ENCODE measurements around the gene BCAS1. TPM values are rescaled to one million over a fixed set of nuclear protein-coding genes. Genes with fewer than 3 reads are reported as not detected.
A peak's percentile ranks its signal among the peaks of the same experiment; 100 is the strongest.
"Not testable (repeated sequence)": the region's sequence is repeated elsewhere in the genome, so short reads cannot be mapped to it uniquely, and the experiment has no call there.

Gene BCAS1
- total RNA-seq, 2 donors from 2014 or later: 0.10 to 0.11 TPM

GRCh38 chr20:53984356-53985149, 85.8 kb downstream of the BCAS1 start:
- no peak for DNase-seq (ENCODE audit: low spot score)
- no peak overlapping the region for H3K27ac Mint-ChIP-seq
- no peaks in the 10 kb centered on the region for H3K9me3 Mint-ChIP-seq
- H3K4me1 Mint-ChIP-seq (ENCODE audit: low read depth in 2 of 2): peaks cover 2 to 9% of the 10 kb centered on the region in 2 donors
- H3K4me3 Mint-ChIP-seq: no peak overlapping the region
- H3K27me3 Mint-ChIP-seq: peaks cover 13 to 36% of the 10 kb centered on the region in 2 donors
- no peaks in the 10 kb centered on the region for H3K36me3 Mint-ChIP-seq
- no peak for ATAC-seq

DNA sequence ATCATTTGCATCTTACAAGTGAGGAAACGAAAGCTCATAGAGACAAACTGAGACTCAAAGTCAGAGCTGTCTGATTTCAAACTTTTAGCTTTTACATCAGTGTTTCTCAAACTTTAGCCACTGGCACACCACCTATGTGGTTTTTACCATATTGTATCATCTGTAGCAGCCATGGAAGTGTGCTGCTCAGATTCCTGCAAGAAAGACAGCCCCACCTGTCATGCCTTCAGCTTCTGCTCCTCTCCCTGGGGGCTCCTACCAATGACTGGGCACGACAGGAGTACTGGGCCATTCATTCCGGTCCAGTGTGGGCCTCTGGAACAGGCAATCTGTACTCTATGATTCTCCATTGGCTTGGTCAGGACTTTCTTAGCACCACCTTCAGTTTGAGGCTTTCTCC, 87.0 kb downstream of the BCAS1 start:
- ATAC-seq (no peak), DNase-seq (ENCODE audit: low spot score) (no peak)
- Mint-ChIP-seq H3K27ac (no peak overlapping the region), H3K9me3 (no peaks in the 10 kb centered on the region), H3K27me3 (peaks cover 17 to 35% of the 10 kb centered on the region in 2 donors), H3K4me1 (ENCODE audit: low read depth in 2 of 2) (peaks cover 2 to 9% of the 10 kb centered on the region in 2 donors), H3K36me3 (no peaks in the 10 kb centered on the region), H3K4me3 (no peak overlapping the region)

- Mint-ChIP-seq H3K36me3 (no peaks in the 10 kb centered on the region), H3K4me1 (ENCODE audit: low read depth in 2 of 2) (peaks cover 2 to 9% of the 10 kb centered on the region in 2 donors), H3K27ac (no peak overlapping the region), H3K4me3 (no peak overlapping the region), H3K27me3 (peaks cover 15 to 27% of the 10 kb centered on the region in 2 donors), H3K9me3 (no peaks in the 10 kb centered on the region)
- ATAC-seq (no peak), DNase-seq (ENCODE audit: low spot score) (no peak)
Observed at GRCh38 chr20:53982624-53983023, 87.8 kb downstream of the BCAS1 start.

GRCh38 chr20:53981752-53982437, 88.5 kb downstream of the BCAS1 start:
- Mint-ChIP-seq H3K27me3 (peaks cover 15 to 23% of the 10 kb centered on the region in 2 donors), H3K4me3 (no peak overlapping the region), H3K4me1 (ENCODE audit: low read depth in 2 of 2) (peaks cover 2 to 9% of the 10 kb centered on the region in 2 donors), H3K27ac (no peak overlapping the region), H3K9me3 (no peaks in the 10 kb centered on the region), H3K36me3 (no peaks in the 10 kb centered on the region)
- ATAC-seq: peak; percentile 69 to 81
- DNase-seq (ENCODE audit: low spot score): peak; percentile 63

DNA sequence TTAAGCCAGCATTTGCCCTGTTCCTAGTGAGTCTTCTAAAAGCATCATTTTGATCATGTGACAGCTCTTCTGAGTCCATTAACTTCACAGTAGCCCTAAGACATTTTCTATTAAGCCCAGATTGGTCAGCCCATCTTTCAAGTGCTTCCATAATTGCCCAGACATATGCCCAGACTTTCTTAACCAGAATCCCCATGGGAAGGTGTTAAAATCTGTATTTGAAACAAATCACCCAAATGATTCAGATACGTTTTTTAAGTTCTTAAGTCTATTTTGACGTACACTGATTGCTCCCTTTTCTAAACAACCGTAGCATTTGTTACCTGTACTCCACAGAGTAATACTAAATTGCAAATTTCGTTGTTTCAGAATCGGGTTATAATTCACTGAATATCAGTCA, 89.3 kb downstream of the BCAS1 start:
- no peak overlapping the region for H3K27ac Mint-ChIP-seq

DNA sequence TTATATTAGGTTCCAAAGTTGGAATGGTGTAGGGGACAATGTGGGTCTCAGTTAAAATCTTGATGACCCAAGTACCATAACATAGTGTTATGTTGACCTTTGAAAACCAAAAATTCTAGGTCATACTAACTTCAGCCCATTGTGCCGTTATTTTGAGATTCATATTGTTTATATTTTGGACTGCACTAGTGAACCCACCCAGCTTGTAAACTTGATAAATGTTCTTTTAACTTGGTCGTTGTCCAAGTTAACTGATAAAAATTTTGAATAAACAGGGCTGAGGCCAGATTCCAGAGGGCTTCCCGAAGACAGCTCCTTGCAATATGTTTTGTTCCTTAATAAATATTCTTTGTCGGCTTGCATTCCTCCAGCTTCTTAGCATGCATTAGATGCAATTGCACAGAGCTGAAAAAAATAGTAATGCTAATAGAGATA, 90.3 kb downstream of the BCAS1 start:
- H3K27me3 Mint-ChIP-seq: peaks cover 16 to 18% of the 10 kb centered on the region in 2 donors
- no peak overlapping the region for H3K4me3 Mint-ChIP-seq
- no peak for ATAC-seq

More for the DNA sequence above, 89.3 kb downstream of the BCAS1 start:
- no peaks in the 10 kb centered on the region for H3K36me3 Mint-ChIP-seq
- peaks cover 17 to 20% of the 10 kb centered on the region in 2 donors for H3K27me3 Mint-ChIP-seq
- peaks cover 2 to 9% of the 10 kb centered on the region in 2 donors for H3K4me1 Mint-ChIP-seq (ENCODE audit: low read depth in 2 of 2)
- no peaks in the 10 kb centered on the region for H3K9me3 Mint-ChIP-seq
- DNase-seq (ENCODE audit: low spot score) (no peak), ATAC-seq (no peak)
- no peak overlapping the region for H3K4me3 Mint-ChIP-seq

DNA sequence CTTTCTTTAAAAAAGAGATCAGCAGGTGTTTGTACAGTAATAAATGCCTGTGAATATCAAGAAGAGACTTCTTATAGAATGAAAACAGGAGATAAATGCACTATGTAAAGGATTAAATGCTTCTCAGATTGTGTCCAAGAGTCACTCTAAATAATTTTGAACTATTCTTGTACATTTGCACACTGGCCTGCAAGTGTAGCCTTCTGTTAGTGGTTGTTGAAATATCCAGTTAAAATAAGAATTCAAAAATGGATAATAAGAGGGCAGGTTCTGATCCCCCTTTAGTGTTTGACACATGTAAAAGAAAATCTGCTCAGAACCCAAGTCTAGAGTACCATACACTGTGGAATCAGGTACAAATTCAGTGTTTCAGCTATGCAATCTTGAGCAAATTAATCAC, 91.9 kb downstream of the BCAS1 start:
- peaks cover 3% of the 10 kb centered on the region for H3K9me3 Mint-ChIP-seq
- H3K4me1 Mint-ChIP-seq (ENCODE audit: low read depth in 2 of 2): peaks cover 2 to 4% of the 10 kb centered on the region in 2 donors
- DNase-seq (ENCODE audit: low spot score) (no peak), ATAC-seq (no peak)
- no peak overlapping the region for H3K27ac Mint-ChIP-seq
- no peak overlapping the region for H3K4me3 Mint-ChIP-seq
- H3K27me3 Mint-ChIP-seq: peaks cover 8 to 10% of the 10 kb centered on the region in 2 donors
- H3K36me3 Mint-ChIP-seq: peaks cover 3% of the 10 kb centered on the region

More for the DNA sequence above, 90.3 kb downstream of the BCAS1 start:
- peaks cover 2 to 9% of the 10 kb centered on the region in 2 donors for H3K4me1 Mint-ChIP-seq (ENCODE audit: low read depth in 2 of 2)
- no peak overlapping the region for H3K27ac Mint-ChIP-seq
- no peak for DNase-seq (ENCODE audit: low spot score)
- no peaks in the 10 kb centered on the region for H3K9me3 Mint-ChIP-seq
- no peaks in the 10 kb centered on the region for H3K36me3 Mint-ChIP-seq

DNA sequence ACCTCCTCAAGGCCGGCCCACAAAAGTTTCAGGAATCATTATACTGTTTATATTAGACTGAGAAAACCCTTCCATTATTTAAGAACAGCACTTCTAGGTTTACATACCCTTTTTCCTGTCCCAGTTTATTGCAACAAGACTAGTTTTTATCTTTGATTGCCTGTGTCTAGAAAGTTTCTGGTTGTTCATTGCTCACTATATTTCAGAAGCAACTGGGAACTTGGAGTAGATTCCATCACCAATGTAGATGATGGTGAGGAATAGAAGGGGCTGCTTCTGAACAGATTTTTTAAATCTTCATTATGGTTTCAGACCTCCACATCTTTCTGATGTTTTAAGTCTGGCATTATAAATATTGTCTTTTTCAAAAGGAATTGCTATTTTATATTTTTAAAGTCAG, 93.0 kb downstream of the BCAS1 start:
- DNase-seq (ENCODE audit: low spot score) (no peak), ATAC-seq (no peak)
- Mint-ChIP-seq H3K9me3 (peaks cover 3% of the 10 kb centered on the region), H3K4me1 (ENCODE audit: low read depth in 2 of 2) (peaks cover 2 to 4% of the 10 kb centered on the region in 2 donors), H3K4me3 (no peak overlapping the region), H3K27me3 (peaks cover 8 to 10% of the 10 kb centered on the region in 2 donors), H3K36me3 (peaks cover 6% of the 10 kb centered on the region), H3K27ac (no peak overlapping the region)

DNA sequence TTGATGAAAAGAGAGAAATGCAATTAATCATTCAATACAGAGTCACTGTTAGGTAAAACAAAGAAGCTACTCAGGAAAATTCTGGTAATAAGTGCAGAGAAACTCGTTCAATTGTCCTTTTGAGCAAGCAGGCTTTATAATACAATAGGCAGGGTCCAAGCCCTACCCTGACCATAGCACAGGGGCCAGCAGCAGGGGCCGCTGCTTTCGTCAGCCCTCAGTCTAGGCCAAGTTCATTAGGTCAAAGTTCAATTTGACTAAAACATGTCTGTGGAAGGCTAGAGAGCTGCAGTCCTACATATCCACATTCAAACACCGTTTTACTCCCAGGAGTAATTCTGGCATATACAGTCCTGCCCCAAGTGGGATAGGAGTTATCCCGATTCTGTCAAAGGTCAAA, 94.6 kb downstream of the BCAS1 start:
- DNase-seq (ENCODE audit: low spot score) (no peak), ATAC-seq (no peak)
- Mint-ChIP-seq H3K27ac (no peak overlapping the region), H3K9me3 (peaks cover 3% of the 10 kb centered on the region), H3K27me3 (peaks cover 8 to 10% of the 10 kb centered on the region in 2 donors), H3K4me1 (ENCODE audit: low read depth in 2 of 2) (no peaks in the 10 kb centered on the region), H3K4me3 (no peak overlapping the region), H3K36me3 (peaks cover 6% of the 10 kb centered on the region)

- Mint-ChIP-seq H3K9me3 (peaks cover 3% of the 10 kb centered on the region), H3K27ac (no peak overlapping the region), H3K27me3 (peaks cover 8 to 10% of the 10 kb centered on the region in 2 donors), H3K4me3 (no peak overlapping the region), H3K36me3 (peaks cover 6% of the 10 kb centered on the region), H3K4me1 (ENCODE audit: low read depth in 2 of 2) (no peaks in the 10 kb centered on the region)
- no peak for ATAC-seq
- no peak for DNase-seq (ENCODE audit: low spot score)
Observed at GRCh38 chr20:53974785-53975555, 95.4 kb downstream of the BCAS1 start.

DNA sequence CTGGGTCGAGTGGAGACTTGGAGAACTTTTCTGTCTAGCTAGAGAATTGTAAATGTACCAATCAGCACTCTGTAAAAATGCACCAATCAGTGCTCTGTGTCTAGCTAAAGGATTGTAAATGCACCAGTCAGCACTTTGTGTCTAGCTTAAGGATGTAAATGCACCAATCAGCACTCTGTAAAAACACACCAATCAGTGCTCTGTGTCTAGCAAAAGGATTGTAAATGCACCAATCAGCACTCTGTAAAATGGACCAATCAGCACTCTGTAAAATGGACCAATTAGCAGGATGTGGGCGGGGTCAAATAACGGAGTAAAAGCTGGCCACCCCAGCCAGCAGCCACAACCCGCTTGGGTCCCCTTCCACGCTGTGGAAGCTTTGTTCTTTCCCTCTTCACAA, 96.5 kb downstream of the BCAS1 start:
- H3K9me3 Mint-ChIP-seq; DNase-seq (ENCODE audit: low spot score); H3K36me3 Mint-ChIP-seq; H3K27me3 Mint-ChIP-seq; H3K27ac Mint-ChIP-seq; H3K4me1 Mint-ChIP-seq (ENCODE audit: low read depth in 2 of 2); H3K4me3 Mint-ChIP-seq; ATAC-seq: not testable (repeated sequence)

DNA sequence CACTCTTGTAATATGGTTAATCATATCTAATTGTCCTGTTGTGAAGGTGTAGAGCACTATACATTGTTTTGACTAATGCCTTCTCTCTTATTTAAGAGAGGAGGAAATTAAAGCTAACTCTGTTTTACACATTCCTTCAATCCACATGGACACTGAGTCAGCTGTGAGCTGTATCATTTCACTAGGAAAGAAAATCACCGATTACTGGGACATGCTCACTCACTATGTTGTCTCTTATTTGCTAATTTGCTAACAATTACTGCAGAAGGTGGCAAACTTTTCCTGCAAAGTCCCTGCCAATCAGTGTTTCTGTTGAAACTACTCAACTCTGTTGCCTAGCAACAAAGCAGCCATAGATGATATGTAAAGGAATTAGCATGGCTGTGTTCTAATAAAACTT, 98.2 kb downstream of the BCAS1 start:
- Mint-ChIP-seq H3K4me3 (no peak overlapping the region), H3K36me3 (peaks cover 6% of the 10 kb centered on the region), H3K4me1 (ENCODE audit: low read depth in 2 of 2) (no peaks in the 10 kb centered on the region), H3K27ac (no peak overlapping the region), H3K27me3 (peaks cover 6 to 8% of the 10 kb centered on the region in 2 donors), H3K9me3 (peaks cover 3% of the 10 kb centered on the region)
- DNase-seq (ENCODE audit: low spot score): no peak
- no peak for ATAC-seq

DNA sequence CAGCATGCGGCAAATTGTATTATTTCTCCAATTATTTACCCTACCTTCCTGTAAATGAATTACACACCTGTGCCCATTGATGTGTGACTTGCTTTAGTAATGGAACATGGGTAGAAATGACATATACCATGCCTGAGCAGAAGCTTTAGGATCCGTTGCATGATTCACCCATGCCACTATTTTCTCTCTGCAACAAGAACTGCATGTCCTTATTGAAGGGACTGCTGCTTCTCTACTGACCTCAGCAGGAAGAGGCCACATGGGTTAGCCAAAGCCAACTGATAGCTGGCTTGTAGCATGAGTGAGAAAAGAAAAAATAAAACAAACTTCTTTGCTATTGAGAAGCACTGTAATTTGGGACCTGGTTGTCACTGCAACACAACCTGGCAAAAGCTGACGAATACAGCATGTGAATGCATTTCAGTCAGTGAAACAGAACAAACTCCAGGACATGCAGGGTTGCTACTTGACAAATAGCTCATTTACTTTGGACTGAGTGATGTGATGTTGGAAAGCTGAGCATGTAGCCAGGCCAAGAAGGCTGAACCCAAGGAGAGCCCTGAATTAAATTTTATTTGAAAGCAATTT, 99.2 kb downstream of the BCAS1 start:
- Mint-ChIP-seq H3K36me3 (peaks cover 6% of the 10 kb centered on the region), H3K4me1 (ENCODE audit: low read depth in 2 of 2) (no peaks in the 10 kb centered on the region), H3K4me3 (no peak overlapping the region), H3K27ac (no peak overlapping the region), H3K27me3 (peaks cover 3 to 8% of the 10 kb centered on the region in 2 donors), H3K9me3 (peaks cover 3% of the 10 kb centered on the region)
- ATAC-seq: no peak
- DNase-seq (ENCODE audit: low spot score): no peak

Data from natural killer cell treated with Interleukin-12 subunit alpha and Interleukin-12 subunit beta and Interleukin-15 and Interleukin-18, amount 100 ng/mL, for 72 hours (primary cell).